Right lobe of liver (tissue), 6 donors: ENCODE results near the gene IRF1. TPM values are rescaled to one million over a fixed set of nuclear protein-coding genes. Genes with fewer than 3 reads are reported as not detected.

Experiments
- ATAC-seq, 4 donors: fragments of 200-7000 bp; cut with Tn5 transposase; one replicate each; pipeline ENCODE4 v1.9.1; 2020; ENCODE audit warnings: mild to moderate bottlenecking in 4 of 4, moderate library complexity in 4 of 4
- DNase-seq, 3 donors: peaks; one replicate each; pipeline ENCODE4 v3.0.0-alpha.2; 2020
- H3K27ac ChIP-seq, 3 donors: fragments of 200-600 bp; one replicate each; pipeline ENCODE4 v1.8.0; 2022
- H3K27me3 ChIP-seq, 2 donors: fragments of 200-600 bp; one replicate each; pipeline ENCODE4 v1.8.0; 2022
- H3K36me3 ChIP-seq, 4 donors: fragments of 200-600 bp; sonication (generic) in 1 of 4; one replicate each; pipeline versions ENCODE4 v1.5.1 to v1.8.0; 2017 to 2022; ENCODE audit warnings: control low read depth in 1 of 4
- H3K4me1 ChIP-seq, 4 donors: fragments of 200-600 bp; sonication (generic) in 1 of 4; one replicate each; pipeline versions ENCODE4 v1.5.1 to v1.8.0; 2017 to 2022; ENCODE audit warnings: control low read depth in 1 of 4
- H3K4me3 ChIP-seq, 3 donors: fragments of 200-600 bp; one replicate each; pipeline ENCODE4 v1.8.0; 2022
- H3K9me3 ChIP-seq, 4 donors: fragments of 200-600 bp; sonication (generic) in 1 of 4; one replicate each; pipeline versions ENCODE4 v1.5.1 to v1.8.0; 2017 to 2022; ENCODE audit warnings: control low read depth in 1 of 4
- POLR2A ChIP-seq: fragments of 450-650 bp; IDR thresholded peaks from one replicate; pipeline ENCODE4 v1.6.1; 2017; ENCODE audit warnings: antibody characterized with exemption, mild to moderate bottlenecking
- WGBS: methylation state at CpG from one replicate; pipeline ENCODE4 v1.1.6; 2018; ENCODE audit warnings: low coverage, low lambda C conversion rate; ENCODE audit not compliant: insufficient coverage; ENCODE audit errors: missing lambda C conversion rate; 5-methylcytosine and 5-hydroxymethylcytosine counted together
- intact Hi-C, 2 donors: fragments of 100-400 bp; cut with DNase I; formaldehyde crosslinking; loops; one replicate each; pipeline versions ENCODE4 v1.11.2 to v1.14.1; 2022
- total RNA-seq, 6 experiments: library from RNA; depleted of rRNA in 2 of 6; stranded (reverse); fragments of >200 nt in 2 of 6; fragmentation: NEBNext Ultra II Directional in 3 of 6; extraction: Animal tissue kit (Norgen Biotek cat#: 25700) in 3 of 6; gene quantifications; one replicate each; pipeline versions ENCODE4 v1.1.0 to v1.2.4, GENCODE V29; 2016 to 2023
- TF ChIP-seq, protein P1 (sequence below), 4 donors: fragments of 200-600 bp in 3 of 4; fragments of 450-650 bp in 1 of 4; IDR thresholded peaks; one replicate each; pipeline versions ENCODE4 v1.5.1 to v1.8.0; 2016 to 2022; ENCODE audit warnings: antibody characterized with exemption in 4 of 4, mild to moderate bottlenecking in 2 of 4
- donor health status: DM: no; HTN: yes; CAD: no.
- donor health status: DM: no; HTN: no; CAD: no.
- donor health status: DM: no; HTN: no; CAD: no.
- donor health status: DM: no; HTN: yes; CAD: no.
- donor health status: DM: no; HTN: yes; CAD: no.

The IRF1 gene
- total RNA-seq, 6 experiments from 2014 or later = 23.9 to 38.3 (median 30.2) TPM

DNA sequence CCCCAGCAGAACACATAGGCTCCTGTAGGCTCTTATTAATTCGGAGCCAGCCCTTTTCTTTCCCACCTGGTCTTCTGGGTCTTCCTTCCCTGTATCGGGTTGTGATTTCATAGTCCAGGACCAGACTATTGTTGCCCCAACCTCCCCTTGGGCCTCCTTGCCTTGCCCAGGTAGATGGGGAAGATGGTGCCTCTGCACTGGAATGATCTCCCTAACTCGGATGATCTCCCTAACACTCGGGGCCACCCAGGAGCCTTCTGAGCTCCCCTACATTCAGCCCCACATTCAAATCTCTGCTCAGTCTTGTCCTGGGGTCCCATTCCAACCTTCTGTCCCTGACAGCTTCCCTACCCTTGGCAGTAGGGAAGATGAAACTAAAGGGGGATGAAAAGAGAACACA, 2.7 kb upstream of the IRF1 start:
- Histone ChIP-seq H3K9me3 (no peaks in the 10 kb centered on the region), H3K27ac (no peak overlapping the region), H3K27me3 (no peaks in the 10 kb centered on the region), H3K36me3 (peaks cover 0 to 9% (median under 1%) of the 10 kb centered on the region in 4 donors), H3K4me1 (peaks cover 0 to 43% (median 23%) of the 10 kb centered on the region in 4 donors), H3K4me3 (no peak overlapping the region)
- ATAC-seq (no peak), DNase-seq (no peak)
- TF ChIP-seq POLR2A = no peak
- TF ChIP-seq, protein P1, sequence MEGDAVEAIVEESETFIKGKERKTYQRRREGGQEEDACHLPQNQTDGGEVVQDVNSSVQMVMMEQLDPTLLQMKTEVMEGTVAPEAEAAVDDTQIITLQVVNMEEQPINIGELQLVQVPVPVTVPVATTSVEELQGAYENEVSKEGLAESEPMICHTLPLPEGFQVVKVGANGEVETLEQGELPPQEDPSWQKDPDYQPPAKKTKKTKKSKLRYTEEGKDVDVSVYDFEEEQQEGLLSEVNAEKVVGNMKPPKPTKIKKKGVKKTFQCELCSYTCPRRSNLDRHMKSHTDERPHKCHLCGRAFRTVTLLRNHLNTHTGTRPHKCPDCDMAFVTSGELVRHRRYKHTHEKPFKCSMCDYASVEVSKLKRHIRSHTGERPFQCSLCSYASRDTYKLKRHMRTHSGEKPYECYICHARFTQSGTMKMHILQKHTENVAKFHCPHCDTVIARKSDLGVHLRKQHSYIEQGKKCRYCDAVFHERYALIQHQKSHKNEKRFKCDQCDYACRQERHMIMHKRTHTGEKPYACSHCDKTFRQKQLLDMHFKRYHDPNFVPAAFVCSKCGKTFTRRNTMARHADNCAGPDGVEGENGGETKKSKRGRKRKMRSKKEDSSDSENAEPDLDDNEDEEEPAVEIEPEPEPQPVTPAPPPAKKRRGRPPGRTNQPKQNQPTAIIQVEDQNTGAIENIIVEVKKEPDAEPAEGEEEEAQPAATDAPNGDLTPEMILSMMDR (IDR thresholded peaks at IDR 0.05) = no peak
- WGBS = 88% methylated on average over 4 of the region's 4 CpGs
- intact Hi-C loops = no loop called here

DNA sequence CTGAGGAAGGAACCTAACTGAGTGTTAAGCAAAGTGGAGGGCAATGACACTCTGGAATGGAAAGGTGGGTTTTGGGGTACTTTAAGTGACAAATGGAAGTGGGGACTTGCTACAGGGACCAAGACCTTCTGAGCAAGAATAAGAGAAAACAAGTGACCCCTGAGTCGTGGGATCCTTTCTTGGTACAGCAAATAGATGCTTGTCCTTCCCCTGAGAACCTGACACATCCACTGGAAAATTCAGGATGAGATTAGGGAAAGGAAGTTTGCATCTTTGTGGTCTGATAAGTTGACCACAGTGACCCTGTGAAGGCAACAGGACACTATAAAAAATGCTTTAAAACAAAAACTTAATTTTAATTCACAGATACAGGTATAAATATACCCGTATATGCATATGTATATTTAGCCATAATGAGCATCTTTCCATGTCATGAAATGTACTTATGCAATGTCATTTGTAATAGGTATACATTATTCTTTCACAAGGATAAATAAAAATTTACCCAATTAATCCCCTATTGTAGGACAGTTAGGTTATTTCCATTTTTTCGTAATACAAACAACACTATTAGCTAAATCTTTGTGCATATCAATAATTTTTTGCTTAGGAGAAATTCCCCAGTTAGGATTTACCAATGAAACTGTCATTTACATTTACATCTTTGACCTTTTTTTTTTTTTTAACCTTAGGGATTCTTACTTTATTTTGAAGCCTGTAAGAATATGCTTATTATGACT, 2.0 kb upstream of the IRF1 start:
- Histone ChIP-seq H3K36me3 (peaks cover 0 to 15% (median 4%) of the 10 kb centered on the region in 4 donors), H3K27ac (peak overlapping the region in 1 of 3 donors; percentile 98), H3K27me3 (no peaks in the 10 kb centered on the region), H3K9me3 (no peaks in the 10 kb centered on the region), H3K4me3 (no peak overlapping the region), H3K4me1 (peaks cover 0 to 43% (median 23%) of the 10 kb centered on the region in 4 donors)
- intact Hi-C loops = no loop called here
- WGBS = 67% methylated on average over 3 of the region's 3 CpGs
- ATAC-seq (no peak), DNase-seq (no peak)
- TF ChIP-seq, protein P1 (IDR thresholded peaks at IDR 0.05) = no peak
- TF ChIP-seq POLR2A = no peak

DNA sequence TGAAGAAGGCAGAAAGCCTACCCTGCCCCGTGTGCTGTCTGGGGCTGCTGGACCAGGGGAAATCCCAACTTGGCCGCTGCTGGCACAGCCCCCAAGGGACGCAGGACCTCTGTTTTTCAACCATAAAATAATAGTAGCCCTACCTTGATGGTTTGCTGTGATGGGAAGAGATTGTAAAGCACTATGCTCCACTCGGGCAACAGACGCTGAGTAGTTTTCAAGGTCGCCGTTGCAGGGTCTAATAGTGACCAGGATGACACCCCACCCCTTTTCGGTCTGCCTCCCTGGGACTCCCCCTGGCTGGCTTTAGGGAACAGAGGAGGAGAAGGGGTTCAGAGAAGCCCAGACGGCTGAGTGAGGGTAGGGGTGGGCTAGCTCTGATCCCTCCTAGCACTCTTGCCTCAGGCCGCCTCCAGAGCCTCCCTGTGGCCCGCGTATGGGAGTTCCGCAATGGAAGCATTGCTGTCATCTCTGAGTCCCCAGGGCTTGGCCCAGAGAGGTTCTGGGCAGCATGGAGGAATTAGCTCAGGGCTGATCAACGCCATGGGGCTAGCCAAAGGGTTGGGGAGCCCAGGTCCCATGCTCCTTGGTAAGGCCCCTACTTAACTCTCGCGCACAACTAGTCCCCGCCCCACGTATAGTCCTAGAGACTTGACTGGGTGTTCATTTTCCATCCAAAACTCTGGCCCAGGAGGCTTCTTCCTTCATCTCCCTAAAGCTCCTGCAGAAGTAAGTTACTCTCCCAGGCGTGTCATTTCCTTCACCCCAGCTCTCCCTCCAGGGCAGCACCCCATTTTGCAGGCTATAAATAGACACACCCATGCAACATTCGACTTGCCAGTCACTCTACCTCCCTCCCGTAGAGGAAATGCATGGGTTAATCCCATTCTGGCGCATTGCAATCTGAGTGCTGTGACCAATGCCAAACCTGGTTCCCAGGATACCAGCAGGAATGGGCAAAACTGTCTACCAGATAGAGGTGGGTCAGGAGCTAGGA, 1.1 kb upstream of the IRF1 start:
- TF ChIP-seq, protein P1 (IDR thresholded peaks at IDR 0.05) = no peak
- no peak for TF ChIP-seq POLR2A
- peak; percentile 0 to 5 (median 2) for ATAC-seq
- peak in 1 of 3 donors; percentile 49 for DNase-seq
- no peaks in the 10 kb centered on the region for H3K27me3 ChIP-seq
- H3K4me3 ChIP-seq = peak overlapping the region; percentile 73 to 95 (median 93)
- peaks cover 0 to 45% (median 22%) of the 10 kb centered on the region in 4 donors for H3K4me1 ChIP-seq
- WGBS = 30% methylated on average over 11 of the region's 22 CpGs
- H3K27ac ChIP-seq = peak overlapping the region; percentile 91 to 99 (median 98)
- intact Hi-C loops = no loop called here
- H3K36me3 ChIP-seq = peaks cover 5 to 24% (median 13%) of the 10 kb centered on the region in 4 donors
- H3K9me3 ChIP-seq = no peaks in the 10 kb centered on the region

DNA sequence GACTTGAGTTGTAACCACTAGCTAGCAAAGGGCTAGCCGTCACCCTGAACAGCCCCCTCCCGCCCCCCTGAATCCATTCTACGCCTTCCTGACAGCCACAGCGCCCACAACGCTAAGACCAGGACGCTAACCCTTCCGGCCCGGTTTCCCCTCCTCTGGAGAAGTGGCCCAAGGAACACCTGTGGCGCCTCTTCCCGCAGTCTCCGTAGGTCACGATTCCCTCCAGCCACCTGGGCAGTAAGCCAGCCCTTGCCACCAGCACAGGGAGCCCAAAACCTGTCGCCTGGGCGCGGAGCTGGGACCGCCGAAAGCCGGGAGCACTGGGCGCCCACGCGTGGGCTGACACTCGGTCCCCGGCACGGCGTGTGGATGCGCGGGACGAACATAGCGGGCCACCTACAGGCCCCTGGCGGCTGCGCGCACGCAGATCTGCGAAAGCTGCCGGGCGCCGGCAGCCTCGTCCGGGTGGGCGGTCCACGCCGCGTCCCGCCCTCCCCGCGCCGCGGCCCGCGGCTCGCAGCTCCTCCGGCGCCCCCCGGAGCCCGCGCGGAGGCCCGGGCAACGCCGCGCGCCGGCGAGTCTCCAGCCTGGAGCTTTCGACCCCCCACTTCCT, 596 bp downstream of the IRF1 start:
- Histone ChIP-seq H3K27me3 (no peaks in the 10 kb centered on the region), H3K27ac (peak overlapping the region; percentile 88 to 99 (median 98)), H3K9me3 (no peaks in the 10 kb centered on the region), H3K36me3 (peaks cover 11 to 41% (median 23%) of the 10 kb centered on the region in 4 donors), H3K4me3 (peak overlapping the region; percentile 93 to 95 (median 95)), H3K4me1 (peaks cover 0 to 39% (median 18%) of the 10 kb centered on the region in 4 donors)
- peak; percentile 66 to 81 (median 75) for DNase-seq
- ATAC-seq = peak; percentile 7 to 51 (median 36)
- intact Hi-C loops = loop anchor here (10.0 kb wide), 1 partner anchor 65 kb away; no protein-coding TSS in a partner anchor
- no peak for TF ChIP-seq POLR2A
- TF ChIP-seq, protein P1 (IDR thresholded peaks at IDR 0.05) = peak in 3 of 4 donors; percentile 5 to 35 (median 24)
- WGBS = 1% methylated on average over 10 of the region's 65 CpGs
